T-helper 2 cell treated with Interferon-gamma antibody and Interleukin-4, amounts not matched to agents 5 μg/mL and 100 μg/mL, for 36 hours (primary cell): ENCODE results near the gene PRODH2.
"Not testable (repeated sequence)": the region's sequence is repeated elsewhere in the genome, so short reads cannot be mapped to it uniquely, and the experiment has no call there.

Source experiments
- DNase-seq: peaks from one replicate; pipeline ENCODE4 v3.0.0; 2021; ENCODE audit warnings: low spot score
- H3K27ac Mint-ChIP-seq: one replicate; pipeline ENCODE4 v1.8.0; 2021; ENCODE audit warnings: mild to moderate bottlenecking, mixed read lengths
- H3K27me3 Mint-ChIP-seq: one replicate; pipeline ENCODE4 v1.8.0; 2021; ENCODE audit warnings: low read depth, mixed read lengths
- H3K36me3 Mint-ChIP-seq: one replicate; pipeline ENCODE4 v1.8.0; 2021; ENCODE audit warnings: low read depth, mixed read lengths
- H3K4me1 Mint-ChIP-seq: one replicate; pipeline ENCODE4 v1.8.0; 2021; ENCODE audit warnings: low read depth, mixed read lengths
- H3K4me3 Mint-ChIP-seq: one replicate; pipeline ENCODE4 v1.8.0; 2022; ENCODE audit warnings: mild to moderate bottlenecking, moderate library complexity, mixed read lengths
- H3K9me3 Mint-ChIP-seq: one replicate; pipeline ENCODE4 v1.8.0; 2021; ENCODE audit warnings: mixed read lengths

Gene PRODH2

GRCh38 chr19:35847911-35848310, 35.3 kb upstream of the PRODH2 start:
- no peak for DNase-seq
- Mint-ChIP-seq H3K4me3 (no peak overlapping the region), H3K36me3 (no peaks in the 10 kb centered on the region), H3K4me1 (peaks cover 9% of the 10 kb centered on the region), H3K27me3 (peaks cover 62% of the 10 kb centered on the region), H3K9me3 (no peaks in the 10 kb centered on the region), H3K27ac (no peak overlapping the region)

- peaks cover 56% of the 10 kb centered on the region for H3K27me3 Mint-ChIP-seq
- peaks cover 9% of the 10 kb centered on the region for H3K4me1 Mint-ChIP-seq
- H3K4me3 Mint-ChIP-seq: no peak overlapping the region
- no peaks in the 10 kb centered on the region for H3K9me3 Mint-ChIP-seq
- H3K36me3 Mint-ChIP-seq: no peaks in the 10 kb centered on the region
- H3K27ac Mint-ChIP-seq: no peak overlapping the region
- DNase-seq: no peak
These were observed 33.5 kb upstream of the PRODH2 start for GRCh38 chr19:35846038-35846668.

GRCh38 chr19:35845215-35846037, 32.8 kb upstream of the PRODH2 start:
- Mint-ChIP-seq H3K27ac (no peak overlapping the region), H3K36me3 (no peaks in the 10 kb centered on the region), H3K4me1 (peaks cover 9% of the 10 kb centered on the region), H3K27me3 (peaks cover 51% of the 10 kb centered on the region), H3K9me3 (no peaks in the 10 kb centered on the region), H3K4me3 (peak overlapping the region; percentile 62)
- no peak for DNase-seq

GRCh38 chr19:35844482-35845214, 32.0 kb upstream of the PRODH2 start:
- no peak for DNase-seq
- Mint-ChIP-seq H3K4me1 (peaks cover 9% of the 10 kb centered on the region), H3K9me3 (no peaks in the 10 kb centered on the region), H3K4me3 (peak overlapping the region; percentile 62), H3K36me3 (no peaks in the 10 kb centered on the region), H3K27ac (no peak overlapping the region), H3K27me3 (peaks cover 51% of the 10 kb centered on the region)

- Mint-ChIP-seq H3K4me3 (no peak overlapping the region), H3K4me1 (peaks cover 9% of the 10 kb centered on the region), H3K9me3 (peaks cover 2% of the 10 kb centered on the region), H3K36me3 (no peaks in the 10 kb centered on the region), H3K27ac (no peak overlapping the region), H3K27me3 (peaks cover 47% of the 10 kb centered on the region)
- DNase-seq: no peak
These were observed 31.2 kb upstream of the PRODH2 start for GRCh38 chr19:35843676-35844481.

GRCh38 chr19:35842666-35843272, 30.1 kb upstream of the PRODH2 start:
- DNase-seq: no peak
- peaks cover 43% of the 10 kb centered on the region for H3K27me3 Mint-ChIP-seq
- H3K9me3 Mint-ChIP-seq: peaks cover 4% of the 10 kb centered on the region

GRCh38 chr19:35841961-35842595, 29.4 kb upstream of the PRODH2 start:
- Mint-ChIP-seq H3K36me3 (no peaks in the 10 kb centered on the region), H3K27me3 (peaks cover 44% of the 10 kb centered on the region), H3K9me3 (peaks cover 4% of the 10 kb centered on the region), H3K4me1 (peaks cover 9% of the 10 kb centered on the region), H3K27ac (no peak overlapping the region), H3K4me3 (no peak overlapping the region)
- no peak for DNase-seq

More at GRCh38 chr19:35842666-35843272, 30.1 kb upstream of the PRODH2 start:
- no peak overlapping the region for H3K4me3 Mint-ChIP-seq
- H3K4me1 Mint-ChIP-seq: peaks cover 9% of the 10 kb centered on the region
- no peak overlapping the region for H3K27ac Mint-ChIP-seq
- H3K36me3 Mint-ChIP-seq: no peaks in the 10 kb centered on the region

- H3K9me3 Mint-ChIP-seq, DNase-seq, H3K27ac Mint-ChIP-seq, H3K4me3 Mint-ChIP-seq, H3K4me1 Mint-ChIP-seq, H3K27me3 Mint-ChIP-seq, H3K36me3 Mint-ChIP-seq: not testable (repeated sequence)
These were observed 23.5 kb upstream of the PRODH2 start for GRCh38 chr19:35836096-35836495.

GRCh38 chr19:35833972-35834371, 21.3 kb upstream of the PRODH2 start:
- no peak for DNase-seq
- Mint-ChIP-seq H3K36me3 (no peaks in the 10 kb centered on the region), H3K27me3 (peaks cover 5% of the 10 kb centered on the region), H3K9me3 (peaks cover 2% of the 10 kb centered on the region), H3K4me1 (no peaks in the 10 kb centered on the region), H3K27ac (no peak overlapping the region), H3K4me3 (no peak overlapping the region)

- Mint-ChIP-seq H3K4me1 (no peaks in the 10 kb centered on the region), H3K36me3 (no peaks in the 10 kb centered on the region), H3K27ac (no peak overlapping the region), H3K4me3 (no peak overlapping the region), H3K9me3 (no peaks in the 10 kb centered on the region), H3K27me3 (peaks cover under 1% of the 10 kb centered on the region)
- DNase-seq: no peak
These were observed 19.4 kb upstream of the PRODH2 start for GRCh38 chr19:35832054-35832453.

GRCh38 chr19:35830986-35831385, 18.3 kb upstream of the PRODH2 start:
- Mint-ChIP-seq H3K9me3 (no peaks in the 10 kb centered on the region), H3K4me1 (no peaks in the 10 kb centered on the region), H3K4me3 (no peak overlapping the region), H3K27me3 (no peaks in the 10 kb centered on the region), H3K36me3 (no peaks in the 10 kb centered on the region), H3K27ac (no peak overlapping the region)
- no peak for DNase-seq

- Mint-ChIP-seq H3K27ac (no peak overlapping the region), H3K27me3 (no peaks in the 10 kb centered on the region), H3K4me3 (no peak overlapping the region), H3K36me3 (no peaks in the 10 kb centered on the region), H3K9me3 (no peaks in the 10 kb centered on the region), H3K4me1 (no peaks in the 10 kb centered on the region)
- DNase-seq: peak; percentile 43
These were observed 16.2 kb upstream of the PRODH2 start for GRCh38 chr19:35828692-35829301.
